ENCODE data around the gene CD247.
A peak's percentile ranks its signal among the peaks of the same experiment; 100 is the strongest.
"Not testable (repeated sequence)": the region's sequence is repeated elsewhere in the genome, so short reads cannot be mapped to it uniquely, and the experiment has no call there.

Gene CD247

GRCh38 chr1:167518331-167518700 is at the start of gene CD247:
TSS of gene CD247 (minus strand) at chr1:167518529. CDS start at chr1:167518465, 64 bp downstream.
- Mint-ChIP-seq H3K4me3 (no peak within 1 kb of the TSS), H3K27me3 (peaks cover 17% of the 10 kb centered on the region), H3K9me3 (peaks cover 5% of the 10 kb centered on the region), H3K4me1 (peaks cover 3% of the 10 kb centered on the region), H3K27ac (no peak within 1 kb of the TSS), H3K36me3 (no peaks in the 10 kb centered on the region)
- ATAC-seq (ENCODE audit: low read depth) (peak; percentile 41), DNase-seq (ENCODE audit: low spot score in 2 of 2) (no peak)

DNA sequence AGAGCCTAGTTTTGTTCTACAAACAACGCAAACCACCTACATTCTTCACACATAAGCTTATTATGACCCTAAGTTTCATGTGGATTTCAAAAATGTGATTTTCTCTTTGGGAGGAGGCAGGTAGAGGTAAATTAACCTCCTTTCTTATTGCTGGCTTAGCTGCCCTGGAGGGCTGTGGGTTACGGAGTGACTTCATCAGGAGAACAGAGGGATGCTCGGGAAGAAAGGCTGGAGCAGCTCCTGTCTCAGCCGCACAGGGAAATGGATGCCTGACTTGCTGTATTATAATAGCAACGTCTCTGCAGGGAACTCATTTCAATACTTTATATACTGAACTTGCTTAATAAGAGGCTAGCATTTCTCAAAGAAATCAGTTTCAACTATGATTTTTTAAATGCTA is 49.3 kb upstream of the CD247 start:
- no peak for ATAC-seq (ENCODE audit: low read depth)
- Mint-ChIP-seq H3K36me3 (no peaks in the 10 kb centered on the region), H3K4me1 (peaks cover 8% of the 10 kb centered on the region), H3K4me3 (no peak overlapping the region), H3K27me3 (peaks cover 4% of the 10 kb centered on the region), H3K27ac (no peak overlapping the region), H3K9me3 (no peaks in the 10 kb centered on the region)
- no peak for DNase-seq (ENCODE audit: low spot score in 2 of 2)

DNA sequence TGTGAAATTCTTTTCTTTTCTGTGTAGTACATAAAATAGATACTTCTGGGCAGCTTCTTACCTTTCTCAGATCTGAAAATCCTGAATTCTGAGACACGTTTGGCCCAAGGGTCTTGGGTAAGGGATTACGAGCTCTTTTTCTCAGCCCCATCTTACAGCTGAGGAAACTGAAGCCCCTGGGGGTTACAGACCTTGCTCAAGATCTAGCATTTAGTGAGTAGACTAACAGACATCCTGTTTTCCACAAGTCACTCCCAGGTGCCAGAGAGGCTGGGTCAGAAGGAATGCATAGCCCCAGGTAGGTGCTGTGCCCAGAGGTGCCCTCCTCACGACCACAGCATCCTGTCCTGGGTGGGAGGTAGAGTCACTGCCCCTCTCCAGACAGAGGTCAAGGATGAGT is 48.4 kb upstream of the CD247 start:
- DNase-seq (ENCODE audit: low spot score in 2 of 2) (no peak), ATAC-seq (ENCODE audit: low read depth) (no peak)
- H3K9me3 Mint-ChIP-seq, result no peaks in the 10 kb centered on the region
- no peak overlapping the region for H3K27ac Mint-ChIP-seq
- peaks cover 8% of the 10 kb centered on the region for H3K4me1 Mint-ChIP-seq
- H3K27me3 Mint-ChIP-seq, result peaks cover 2% of the 10 kb centered on the region
- no peaks in the 10 kb centered on the region for H3K36me3 Mint-ChIP-seq
- no peak overlapping the region for H3K4me3 Mint-ChIP-seq

- Mint-ChIP-seq H3K27me3 (peaks cover 4% of the 10 kb centered on the region), H3K27ac (no peak overlapping the region), H3K9me3 (no peaks in the 10 kb centered on the region), H3K4me1 (peaks cover 8% of the 10 kb centered on the region), H3K36me3 (no peaks in the 10 kb centered on the region), H3K4me3 (no peak overlapping the region)
- DNase-seq (ENCODE audit: low spot score in 2 of 2), result no peak
- peak; percentile 65 for ATAC-seq (ENCODE audit: low read depth)
Measured at GRCh38 chr1:167565922-167566321, 47.6 kb upstream of the CD247 start.

DNA sequence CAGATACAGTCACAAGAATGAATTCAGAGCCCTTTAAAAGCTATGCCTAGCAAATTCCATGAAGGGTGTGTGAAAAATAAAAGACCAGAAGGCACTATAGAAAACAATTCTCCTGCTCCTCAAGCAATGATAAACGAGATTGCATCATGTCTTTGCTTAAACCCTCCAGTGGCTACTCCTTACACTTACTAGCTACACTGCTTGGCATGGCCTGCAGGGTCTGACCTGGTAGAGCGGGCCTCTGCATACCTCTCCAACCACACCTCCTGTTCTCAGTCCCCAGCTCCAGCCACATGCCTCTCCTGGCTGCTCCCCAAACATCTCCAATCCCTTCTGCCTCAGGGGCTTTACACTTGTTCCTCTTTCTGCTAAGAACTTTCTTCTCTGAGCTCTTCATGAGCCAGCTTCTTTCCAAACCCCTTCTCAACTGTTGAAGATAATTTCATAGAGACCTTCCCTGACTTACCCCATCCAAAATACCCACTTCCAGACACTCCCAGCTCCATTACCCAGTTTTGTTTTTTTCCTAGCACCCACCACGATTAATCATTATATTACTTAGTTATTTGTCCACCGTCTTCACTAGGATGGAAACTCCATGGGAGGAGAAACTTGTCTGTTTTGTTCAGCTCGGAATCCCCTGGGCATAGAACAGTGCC is 46.4 kb upstream of the CD247 start:
- Mint-ChIP-seq H3K27me3 (peaks cover 4% of the 10 kb centered on the region), H3K9me3 (no peaks in the 10 kb centered on the region), H3K4me1 (peaks cover 8% of the 10 kb centered on the region), H3K4me3 (no peak overlapping the region), H3K27ac (no peak overlapping the region), H3K36me3 (no peaks in the 10 kb centered on the region)
- DNase-seq (ENCODE audit: low spot score in 2 of 2), result no peak
- no peak for ATAC-seq (ENCODE audit: low read depth)

GRCh38 chr1:167563579-167564246 is 45.4 kb upstream of the CD247 start:
- Mint-ChIP-seq H3K9me3 (no peaks in the 10 kb centered on the region), H3K27me3 (peaks cover 4% of the 10 kb centered on the region), H3K36me3 (no peaks in the 10 kb centered on the region), H3K4me1 (peaks cover 8% of the 10 kb centered on the region), H3K4me3 (no peak overlapping the region), H3K27ac (no peak overlapping the region)
- no peak for DNase-seq (ENCODE audit: low spot score in 2 of 2)
- ATAC-seq (ENCODE audit: low read depth), result no peak

- Mint-ChIP-seq H3K4me3 (no peak overlapping the region), H3K27me3 (peaks cover 4% of the 10 kb centered on the region), H3K4me1 (peaks cover 8% of the 10 kb centered on the region), H3K27ac (no peak overlapping the region), H3K36me3 (no peaks in the 10 kb centered on the region), H3K9me3 (no peaks in the 10 kb centered on the region)
- DNase-seq (ENCODE audit: low spot score in 2 of 2) (no peak), ATAC-seq (ENCODE audit: low read depth) (no peak)
Measured at GRCh38 chr1:167562702-167563101, 44.4 kb upstream of the CD247 start.

GRCh38 chr1:167561753-167562152 is 43.4 kb upstream of the CD247 start:
- no peak overlapping the region for H3K27ac Mint-ChIP-seq
- H3K4me3 Mint-ChIP-seq, result no peak overlapping the region
- H3K4me1 Mint-ChIP-seq, result peaks cover 8% of the 10 kb centered on the region
- ATAC-seq (ENCODE audit: low read depth) (no peak), DNase-seq (ENCODE audit: low spot score in 2 of 2) (no peak)
- no peaks in the 10 kb centered on the region for H3K36me3 Mint-ChIP-seq
- peaks cover 4% of the 10 kb centered on the region for H3K27me3 Mint-ChIP-seq
- no peaks in the 10 kb centered on the region for H3K9me3 Mint-ChIP-seq

GRCh38 chr1:167555971-167556714 is 37.8 kb upstream of the CD247 start:
- Mint-ChIP-seq H3K9me3 (no peaks in the 10 kb centered on the region), H3K27ac (no peak overlapping the region), H3K4me3 (no peak overlapping the region)

DNA sequence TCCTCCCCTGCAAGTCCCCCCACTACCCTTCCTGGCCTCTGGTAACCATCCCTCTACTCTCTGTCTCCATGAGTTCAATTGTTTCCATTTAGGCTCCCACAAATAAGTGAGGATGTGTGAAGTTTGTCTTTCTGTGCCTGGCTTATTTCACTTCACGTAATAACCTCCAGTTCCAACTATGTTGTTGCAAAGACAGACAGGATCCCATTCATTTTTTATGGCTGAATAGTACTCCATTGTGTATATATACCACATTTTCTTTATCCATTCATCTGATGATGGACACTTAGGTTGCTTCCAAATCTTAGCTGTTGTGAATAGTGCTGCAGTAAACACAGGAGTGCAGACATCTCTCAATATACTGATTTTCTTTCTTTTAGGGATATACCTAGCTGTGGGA is 36.7 kb upstream of the CD247 start:
- not testable (repeated sequence) for H3K36me3 Mint-ChIP-seq; H3K4me3 Mint-ChIP-seq; H3K27me3 Mint-ChIP-seq; DNase-seq (ENCODE audit: low spot score in 2 of 2); H3K9me3 Mint-ChIP-seq; ATAC-seq (ENCODE audit: low read depth); H3K27ac Mint-ChIP-seq
- peaks cover 17% of the 10 kb centered on the region for H3K4me1 Mint-ChIP-seq

More at GRCh38 chr1:167555971-167556714, 37.8 kb upstream of the CD247 start:
- Mint-ChIP-seq H3K36me3 (no peaks in the 10 kb centered on the region), H3K4me1 (peaks cover 11% of the 10 kb centered on the region), H3K27me3 (peaks cover 2% of the 10 kb centered on the region)
- DNase-seq (ENCODE audit: low spot score in 2 of 2) (peak; percentile 70 to 72), ATAC-seq (ENCODE audit: low read depth) (peak; percentile 5)

DNA sequence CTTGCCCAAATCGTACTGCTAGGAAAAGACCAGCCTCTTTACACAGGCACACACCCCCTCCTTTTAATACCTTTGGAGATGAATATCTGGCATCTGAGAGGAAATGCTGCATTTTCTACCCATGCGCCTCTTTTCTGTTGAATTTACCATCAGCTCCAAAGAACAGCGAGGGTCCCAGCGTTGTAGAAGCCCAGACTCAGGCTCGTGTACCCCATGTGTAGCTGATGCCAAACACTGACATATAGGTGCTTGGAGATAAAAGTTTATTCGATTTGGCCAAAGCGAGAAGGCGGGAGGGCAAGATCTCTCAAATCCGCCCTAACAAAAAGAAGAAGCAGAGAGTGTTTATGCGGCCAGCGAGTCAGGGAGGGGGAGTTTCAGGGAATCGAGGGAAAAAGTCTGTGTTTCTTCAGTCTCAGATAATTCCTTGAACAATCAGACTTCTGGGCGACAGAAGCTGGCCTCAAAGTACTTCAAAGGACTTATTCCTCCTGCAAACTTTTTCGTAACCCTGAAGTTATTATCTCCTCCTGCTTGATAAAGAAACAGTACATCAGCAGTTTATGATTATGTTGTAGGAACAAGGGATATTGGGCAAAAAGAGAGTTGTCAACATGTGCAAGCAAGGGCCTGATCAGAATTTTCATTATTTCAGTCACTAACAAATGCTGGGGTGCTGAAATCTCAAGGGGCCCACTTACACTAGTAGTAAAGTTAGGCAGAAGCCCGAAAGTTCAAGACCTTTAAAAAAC is 35.9 kb upstream of the CD247 start:
- Mint-ChIP-seq H3K4me1 (peaks cover 17% of the 10 kb centered on the region), H3K27me3 (no peaks in the 10 kb centered on the region), H3K27ac (no peak overlapping the region), H3K9me3 (no peaks in the 10 kb centered on the region), H3K4me3 (peak overlapping the region; percentile 91), H3K36me3 (no peaks in the 10 kb centered on the region)
- ATAC-seq (ENCODE audit: low read depth), result peak; percentile 1
- no peak for DNase-seq (ENCODE audit: low spot score in 2 of 2)

- ATAC-seq (ENCODE audit: low read depth) (peak; percentile 95), DNase-seq (ENCODE audit: low spot score in 2 of 2) (peak; percentile 80 to 85)
- H3K9me3 Mint-ChIP-seq, result no peaks in the 10 kb centered on the region
- no peak within 1 kb of the TSS for H3K27ac Mint-ChIP-seq
- H3K27me3 Mint-ChIP-seq, result no peaks in the 10 kb centered on the region
- H3K4me3 Mint-ChIP-seq, result peak within 1 kb of the TSS; percentile 91
- peaks cover 17% of the 10 kb centered on the region for H3K4me1 Mint-ChIP-seq
- no peaks in the 10 kb centered on the region for H3K36me3 Mint-ChIP-seq
Measured at GRCh38 chr1:167553136-167554027, 35.1 kb upstream of the CD247 start, which contains the start of gene CREG1. TSS of gene CREG1 (minus strand) at chr1:167553762.

- H3K4me1 Mint-ChIP-seq, result peaks cover 17% of the 10 kb centered on the region
- H3K27ac Mint-ChIP-seq, result no peak overlapping the region
- no peaks in the 10 kb centered on the region for H3K9me3 Mint-ChIP-seq
- no peak overlapping the region for H3K4me3 Mint-ChIP-seq
- DNase-seq (ENCODE audit: low spot score in 2 of 2), result no peak
- no peaks in the 10 kb centered on the region for H3K27me3 Mint-ChIP-seq
- ATAC-seq (ENCODE audit: low read depth), result no peak
- H3K36me3 Mint-ChIP-seq, result peaks cover 8% of the 10 kb centered on the region
Measured at GRCh38 chr1:167551362-167551761, 33.0 kb upstream of the CD247 start.

Measured in memory B cell (primary cell).